IgD-negative memory B cell (primary cell): ENCODE measurements around the gene C3orf70. TPM values are rescaled to one million over a fixed set of nuclear protein-coding genes. Genes with fewer than 3 reads are reported as not detected.

ENCODE experiments used
- H3K27ac Mint-ChIP-seq, 3 donors: one replicate each; pipeline ENCODE4 v1.8.0; 2020 to 2022; ENCODE audit warnings: mild to moderate bottlenecking in 3 of 3, mixed read lengths in 3 of 3, moderate library complexity in 1 of 3
- H3K27me3 Mint-ChIP-seq: one replicate; pipeline ENCODE4 v1.8.0; 2021; ENCODE audit warnings: mixed read lengths
- H3K36me3 Mint-ChIP-seq: one replicate; pipeline ENCODE4 v1.8.0; 2020; ENCODE audit warnings: mild to moderate bottlenecking, mixed read lengths
- H3K4me1 Mint-ChIP-seq, 3 donors: one replicate each; pipeline ENCODE4 v1.8.0; 2020 to 2022; ENCODE audit warnings: mixed read lengths in 3 of 3, mild to moderate bottlenecking in 1 of 3
- H3K4me3 Mint-ChIP-seq, 4 donors: one replicate each; pipeline ENCODE4 v1.8.0; 2020 to 2022; ENCODE audit warnings: mild to moderate bottlenecking in 4 of 4, mixed read lengths in 4 of 4, moderate library complexity in 3 of 4
- H3K9me3 Mint-ChIP-seq, 3 donors: one replicate each; pipeline ENCODE4 v1.8.0; 2020 to 2021; ENCODE audit warnings: mixed read lengths in 3 of 3, mild to moderate bottlenecking in 1 of 3
- polyA plus RNA-seq: library from polyadenylated mRNA; unstranded; fragments of 300-500 nt; fragmentation: Illumina TruSeq; gene quantifications from one replicate; pipeline ENCODE4 v1.2.3, GENCODE V29; 2021

C3orf70 gene
- polyA plus RNA-seq, 1 donor from 2014 or later, result 0.10 TPM

- Mint-ChIP-seq H3K9me3 (no peaks in the 10 kb centered on the region), H3K27me3 (peaks cover 11% of the 10 kb centered on the region), H3K27ac (no peak overlapping the region), H3K4me3 (no peak overlapping the region), H3K4me1 (no peaks in the 10 kb centered on the region), H3K36me3 (no peaks in the 10 kb centered on the region)
Observed at GRCh38 chr3:185161761-185162160, 8.9 kb upstream of the C3orf70 start.

GRCh38 chr3:185157347-185157746 is 4.5 kb upstream of the C3orf70 start:
- no peaks in the 10 kb centered on the region for H3K9me3 Mint-ChIP-seq
- H3K36me3 Mint-ChIP-seq, result no peaks in the 10 kb centered on the region
- no peak overlapping the region for H3K27ac Mint-ChIP-seq
- H3K27me3 Mint-ChIP-seq, result peaks cover 19% of the 10 kb centered on the region
- no peak overlapping the region for H3K4me3 Mint-ChIP-seq
- H3K4me1 Mint-ChIP-seq, result peaks cover 0 to 1% (median 0%) of the 10 kb centered on the region in 3 donors

- peaks cover 0 to 1% (median 0%) of the 10 kb centered on the region in 3 donors for H3K4me1 Mint-ChIP-seq
- H3K9me3 Mint-ChIP-seq, result no peaks in the 10 kb centered on the region
- no peak overlapping the region for H3K27ac Mint-ChIP-seq
- no peaks in the 10 kb centered on the region for H3K36me3 Mint-ChIP-seq
- no peak overlapping the region for H3K4me3 Mint-ChIP-seq
- H3K27me3 Mint-ChIP-seq, result peaks cover 23% of the 10 kb centered on the region
Observed at GRCh38 chr3:185155678-185156077, 2.8 kb upstream of the C3orf70 start.

GRCh38 chr3:185153861-185154629 is 1.2 kb upstream of the C3orf70 start:
- H3K36me3 Mint-ChIP-seq, result no peaks in the 10 kb centered on the region
- H3K27ac Mint-ChIP-seq, result no peak overlapping the region
- H3K27me3 Mint-ChIP-seq, result peaks cover 31% of the 10 kb centered on the region
- peaks cover 0 to 1% (median 0%) of the 10 kb centered on the region in 3 donors for H3K4me1 Mint-ChIP-seq
- no peak overlapping the region for H3K4me3 Mint-ChIP-seq
- no peaks in the 10 kb centered on the region for H3K9me3 Mint-ChIP-seq

- Mint-ChIP-seq H3K4me3 (peak overlapping the region; percentile 80 to 92 (median 86)), H3K36me3 (no peaks in the 10 kb centered on the region), H3K4me1 (peaks cover 0 to 1% (median 0%) of the 10 kb centered on the region in 3 donors), H3K9me3 (no peaks in the 10 kb centered on the region), H3K27ac (no peak overlapping the region), H3K27me3 (peaks cover 29% of the 10 kb centered on the region)
Observed at GRCh38 chr3:185153171-185153771, 411 bp upstream of the C3orf70 start.

- Mint-ChIP-seq H3K4me3 (peak overlapping the region in 3 of 4 donors; percentile 55 to 78 (median 69)), H3K27ac (no peak overlapping the region), H3K36me3 (no peaks in the 10 kb centered on the region), H3K9me3 (no peaks in the 10 kb centered on the region), H3K27me3 (peaks cover 29% of the 10 kb centered on the region), H3K4me1 (peaks cover 0 to 1% (median 0%) of the 10 kb centered on the region in 3 donors)
Observed at GRCh38 chr3:185151964-185152409, 873 bp downstream of the C3orf70 start.

GRCh38 chr3:185151101-185151963 is 1.5 kb downstream of the C3orf70 start:
- H3K4me3 Mint-ChIP-seq, result peak overlapping the region in 1 of 4 donors; percentile 33
- peaks cover 26% of the 10 kb centered on the region for H3K27me3 Mint-ChIP-seq
- peaks cover 0 to 1% (median 0%) of the 10 kb centered on the region in 3 donors for H3K4me1 Mint-ChIP-seq
- no peaks in the 10 kb centered on the region for H3K36me3 Mint-ChIP-seq
- H3K9me3 Mint-ChIP-seq, result no peaks in the 10 kb centered on the region
- H3K27ac Mint-ChIP-seq, result no peak overlapping the region

GRCh38 chr3:185150561-185150960 is 2.3 kb downstream of the C3orf70 start:
- peaks cover 29% of the 10 kb centered on the region for H3K27me3 Mint-ChIP-seq
- peaks cover 0 to 1% (median 0%) of the 10 kb centered on the region in 3 donors for H3K4me1 Mint-ChIP-seq
- H3K27ac Mint-ChIP-seq, result no peak overlapping the region
- H3K9me3 Mint-ChIP-seq, result peaks cover 0 to 2% (median 0%) of the 10 kb centered on the region in 3 donors
- peak overlapping the region in 1 of 4 donors; percentile 33 for H3K4me3 Mint-ChIP-seq
- H3K36me3 Mint-ChIP-seq, result no peaks in the 10 kb centered on the region

- peak overlapping the region in 2 of 3 donors; percentile 36 to 65 for H3K27ac Mint-ChIP-seq
- H3K27me3 Mint-ChIP-seq, result peaks cover 29% of the 10 kb centered on the region
Observed at GRCh38 chr3:185149591-185149990, 3.3 kb downstream of the C3orf70 start.

GRCh38 chr3:185145511-185145910 is 7.3 kb downstream of the C3orf70 start:
- Mint-ChIP-seq H3K4me3 (no peak overlapping the region), H3K4me1 (no peaks in the 10 kb centered on the region), H3K27me3 (peaks cover 12% of the 10 kb centered on the region), H3K9me3 (peaks cover 0 to 11% (median 0%) of the 10 kb centered on the region in 3 donors), H3K27ac (peak overlapping the region in 1 of 3 donors; percentile 47), H3K36me3 (no peaks in the 10 kb centered on the region)

More at GRCh38 chr3:185149591-185149990, 3.3 kb downstream of the C3orf70 start:
- Mint-ChIP-seq H3K4me1 (peaks cover 0 to 1% (median 0%) of the 10 kb centered on the region in 3 donors), H3K9me3 (peaks cover 0 to 2% (median 0%) of the 10 kb centered on the region in 3 donors), H3K4me3 (no peak overlapping the region), H3K36me3 (no peaks in the 10 kb centered on the region)

GRCh38 chr3:185144784-185145183 is 8.1 kb downstream of the C3orf70 start:
- H3K9me3 Mint-ChIP-seq, result peaks cover 0 to 11% (median 0%) of the 10 kb centered on the region in 3 donors
- H3K4me3 Mint-ChIP-seq, result no peak overlapping the region
- H3K27ac Mint-ChIP-seq, result no peak overlapping the region
- peaks cover 7% of the 10 kb centered on the region for H3K27me3 Mint-ChIP-seq
- no peaks in the 10 kb centered on the region for H3K36me3 Mint-ChIP-seq
- no peaks in the 10 kb centered on the region for H3K4me1 Mint-ChIP-seq

- peaks cover 0 to 16% (median 0%) of the 10 kb centered on the region in 3 donors for H3K9me3 Mint-ChIP-seq
- H3K27me3 Mint-ChIP-seq, result peaks cover 5% of the 10 kb centered on the region
- H3K36me3 Mint-ChIP-seq, result peaks cover 5% of the 10 kb centered on the region
- H3K4me1 Mint-ChIP-seq, result no peaks in the 10 kb centered on the region
- H3K4me3 Mint-ChIP-seq, result no peak overlapping the region
- no peak overlapping the region for H3K27ac Mint-ChIP-seq
Observed at GRCh38 chr3:185137821-185138220, 15.0 kb downstream of the C3orf70 start.

GRCh38 chr3:185134509-185134908 is 18.4 kb downstream of the C3orf70 start:
- Mint-ChIP-seq H3K4me3 (no peak overlapping the region), H3K4me1 (peaks cover 0 to 2% (median 0%) of the 10 kb centered on the region in 3 donors), H3K27me3 (peaks cover 7% of the 10 kb centered on the region), H3K9me3 (peaks cover 0 to 7% (median 0%) of the 10 kb centered on the region in 3 donors), H3K36me3 (peaks cover 4% of the 10 kb centered on the region), H3K27ac (no peak overlapping the region)

GRCh38 chr3:185131602-185132256 is 21.1 kb downstream of the C3orf70 start:
- no peak overlapping the region for H3K27ac Mint-ChIP-seq

More at GRCh38 chr3:185131602-185132256, 21.1 kb downstream of the C3orf70 start:
- Mint-ChIP-seq H3K36me3 (peaks cover 2% of the 10 kb centered on the region), H3K9me3 (peaks cover 0 to 3% (median 0%) of the 10 kb centered on the region in 3 donors), H3K27me3 (peaks cover 8% of the 10 kb centered on the region), H3K4me3 (no peak overlapping the region), H3K4me1 (peaks cover 0 to 2% (median 0%) of the 10 kb centered on the region in 3 donors)
